GM12891 (cell line): ENCODE data around the gene SHROOM3.

ENCODE experiments used
- POLR2A ChIP-seq: IDR thresholded peaks from 2 replicates; pipeline ENCODE4 v1.6.1; 2011; ENCODE audit warnings: low read depth, low read length, control low read depth
- POLR2AphosphoS5 ChIP-seq: IDR thresholded peaks from 2 replicates; pipeline ENCODE4 v1.6.1; 2011; ENCODE audit warnings: low read depth, low read length, control low read depth
- POU2F2 ChIP-seq: IDR thresholded peaks from 2 replicates; pipeline ENCODE4 v1.6.1; 2011; ENCODE audit warnings: low read depth, mild to moderate bottlenecking, control low read depth, low read length, moderate library complexity
- TAF1 ChIP-seq: IDR thresholded peaks from 2 replicates; pipeline ENCODE4 v1.6.1; 2011; ENCODE audit warnings: low read depth, low read length, control low read depth

GRCh38 chr4:76791479-76791878 lies 356.4 kb downstream of the SHROOM3 start:
- no peak for TF ChIP-seq POLR2AphosphoS5
- no peak for TF ChIP-seq POLR2A
- no peak for TF ChIP-seq POU2F2
- no peak for TF ChIP-seq TAF1
